ENCODE results near the gene NFX1.

Gene NFX1

DNA sequence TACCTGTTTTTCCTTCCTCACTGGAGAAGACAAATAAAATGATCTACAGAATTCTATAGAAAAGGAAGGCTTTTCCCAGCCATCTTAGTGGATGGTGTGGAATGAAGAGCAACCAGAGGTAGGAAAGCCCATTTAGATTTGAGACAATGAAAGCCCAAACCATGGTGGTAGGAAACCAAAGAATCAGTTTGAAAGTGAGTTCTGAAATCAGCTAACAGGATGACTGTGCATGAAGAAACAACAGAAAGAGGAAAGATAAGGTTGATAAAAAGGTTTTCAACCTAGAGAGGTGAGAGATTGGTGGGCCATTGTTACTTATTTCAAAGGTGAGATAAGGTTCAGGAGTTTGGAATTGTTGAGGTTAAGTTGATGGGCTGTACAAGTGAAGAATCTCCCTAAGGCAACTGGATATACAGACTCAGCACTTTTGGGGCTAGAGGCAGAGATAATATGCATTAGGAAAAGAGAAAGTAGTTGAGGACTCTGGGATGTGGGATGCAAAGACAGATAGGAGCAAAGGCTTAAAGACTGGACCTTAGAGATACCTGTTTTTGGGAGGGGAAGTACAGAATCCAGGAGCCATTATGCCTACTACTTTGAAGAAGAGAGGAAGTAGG is 23.1 kb upstream of the NFX1 start:
- no peak for DNase-seq

DNA sequence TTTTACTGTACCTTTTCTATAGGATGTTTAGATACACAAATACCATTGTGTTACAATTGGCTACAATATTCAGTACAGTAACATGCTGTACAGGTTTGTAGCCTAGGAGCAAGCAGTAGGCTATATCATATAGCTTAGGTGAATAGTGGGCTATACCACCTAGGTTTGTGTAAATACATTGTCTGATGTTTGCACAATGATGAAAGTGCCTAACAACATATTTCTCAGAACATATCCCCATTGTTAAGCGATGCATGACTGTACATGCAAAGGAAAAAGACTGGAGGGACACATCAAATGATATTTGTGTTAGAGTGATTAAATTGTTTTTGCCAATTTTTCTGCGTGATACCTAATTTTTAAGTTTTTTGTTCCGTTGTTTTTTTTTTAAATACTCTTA is 20.2 kb upstream of the NFX1 start:
- no peak for DNase-seq

GRCh38 chr9:33272061-33272460 is 18.3 kb upstream of the NFX1 start:
- no peak for DNase-seq

DNA sequence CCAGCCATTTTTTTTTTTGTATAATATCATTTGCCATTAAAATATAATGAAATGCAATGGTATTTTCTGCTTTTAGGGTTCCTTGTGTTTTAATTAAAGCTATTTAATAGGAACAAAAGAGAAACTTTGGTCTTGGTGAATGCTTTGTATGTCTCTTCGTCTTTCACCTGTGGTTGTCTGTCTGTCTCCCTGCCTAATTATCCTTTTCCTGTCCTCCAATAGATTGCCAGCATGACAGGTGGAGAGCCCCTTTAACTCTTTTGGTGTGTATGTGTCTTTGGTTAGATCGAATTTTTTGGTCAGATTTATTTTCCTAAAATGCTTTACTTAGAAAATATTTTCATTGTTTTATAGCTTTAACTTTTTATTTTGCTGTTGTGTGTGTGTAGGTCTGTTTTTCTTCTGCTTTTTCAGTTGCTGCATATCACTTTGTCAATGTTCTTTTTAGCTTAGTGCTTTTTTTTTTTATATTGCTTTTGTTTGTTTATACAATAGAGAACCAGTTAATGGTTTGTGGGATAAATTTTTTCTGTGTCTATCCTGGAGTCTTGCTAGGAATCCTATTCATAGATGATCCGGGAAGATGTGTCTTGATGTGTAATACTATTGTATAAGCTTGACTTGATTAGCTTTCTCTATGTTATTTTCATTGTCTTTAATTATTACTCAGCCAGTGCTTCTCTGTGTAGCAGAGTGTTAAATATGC is 16.9 kb upstream of the NFX1 start:
- no peak for DNase-seq

DNA sequence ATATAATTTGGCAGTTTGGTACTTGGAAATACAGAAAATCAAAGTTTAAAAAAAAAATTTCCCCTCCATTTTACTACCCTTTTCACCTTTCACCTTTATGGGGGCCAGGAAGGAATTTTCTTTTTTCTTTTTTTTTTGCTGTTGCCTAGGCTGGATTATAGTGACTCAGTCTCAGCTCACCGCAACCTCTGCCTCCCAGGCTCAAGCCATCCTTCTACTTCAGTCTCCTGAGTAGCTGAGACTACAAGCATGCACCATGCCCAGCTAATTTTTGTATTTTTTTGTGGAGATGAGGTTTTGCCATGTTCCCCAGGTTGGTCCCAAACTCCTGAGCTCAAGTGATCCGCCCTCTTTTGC is 16.4 kb upstream of the NFX1 start:
- DNase-seq = no peak

DNA sequence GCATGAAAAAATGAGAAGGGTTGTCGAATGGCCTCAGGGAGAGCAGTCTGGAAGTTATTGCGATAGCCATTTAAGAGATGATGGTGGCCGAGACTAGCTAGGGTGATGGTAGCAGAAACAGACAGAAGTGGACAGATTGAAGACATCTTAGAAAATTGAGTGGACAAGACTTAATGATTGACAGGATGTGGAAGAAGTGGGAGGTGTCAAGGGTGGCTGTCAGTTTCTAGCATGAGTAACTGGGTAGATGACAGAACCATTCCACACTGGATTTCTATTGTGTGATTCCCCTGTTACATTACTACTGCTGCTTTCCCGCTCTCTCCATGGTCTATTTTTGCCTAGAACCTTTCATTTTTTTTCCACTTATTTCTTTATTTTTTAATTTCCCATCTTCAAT is 12.8 kb upstream of the NFX1 start:
- no peak for DNase-seq

DNA sequence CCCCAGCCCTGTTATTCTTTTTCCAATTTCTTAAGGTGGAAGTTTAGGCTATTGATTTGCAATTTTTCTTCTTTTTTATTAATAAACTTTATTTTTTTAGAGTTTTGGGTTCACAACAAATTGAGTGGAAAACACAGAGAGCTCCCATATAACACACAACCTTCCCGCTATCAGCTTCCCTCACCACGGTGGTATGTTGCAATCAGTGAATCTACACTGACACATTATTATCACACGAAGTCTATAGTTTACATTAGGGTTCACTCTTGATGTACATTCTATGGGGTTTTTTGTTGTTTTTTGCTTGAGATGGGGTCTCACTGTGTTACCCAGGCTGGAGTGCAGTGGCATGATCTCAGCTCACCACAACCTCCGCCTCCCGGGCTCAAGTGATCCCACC is 4.8 kb upstream of the NFX1 start:
- DNase-seq = no peak

GRCh38 chr9:33287087-33287490 is 3.2 kb upstream of the NFX1 start:
- peak in 1 of 2 experiments; percentile 50 for DNase-seq

DNA sequence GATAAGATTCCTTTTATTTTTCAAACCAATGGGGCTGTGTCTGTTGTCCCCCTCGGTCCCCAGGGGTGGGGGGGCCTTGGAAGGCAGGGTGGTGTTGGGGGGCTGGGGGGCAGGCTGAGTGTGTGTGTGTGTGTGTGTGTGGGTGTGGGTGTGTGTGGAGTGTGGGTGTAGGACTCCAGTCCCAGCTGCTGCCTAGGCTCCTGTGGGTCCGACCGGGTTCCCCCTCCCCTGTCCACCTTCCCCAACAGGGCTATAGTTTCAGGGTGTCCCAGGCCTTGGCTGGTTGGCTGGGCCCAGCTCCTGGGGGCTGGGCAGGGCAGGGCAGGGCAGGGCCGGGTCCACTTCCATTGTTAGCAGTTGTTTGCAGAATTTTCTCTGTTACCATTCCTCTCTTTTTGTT is 2.1 kb upstream of the NFX1 start:
- DNase-seq = no peak

DNA sequence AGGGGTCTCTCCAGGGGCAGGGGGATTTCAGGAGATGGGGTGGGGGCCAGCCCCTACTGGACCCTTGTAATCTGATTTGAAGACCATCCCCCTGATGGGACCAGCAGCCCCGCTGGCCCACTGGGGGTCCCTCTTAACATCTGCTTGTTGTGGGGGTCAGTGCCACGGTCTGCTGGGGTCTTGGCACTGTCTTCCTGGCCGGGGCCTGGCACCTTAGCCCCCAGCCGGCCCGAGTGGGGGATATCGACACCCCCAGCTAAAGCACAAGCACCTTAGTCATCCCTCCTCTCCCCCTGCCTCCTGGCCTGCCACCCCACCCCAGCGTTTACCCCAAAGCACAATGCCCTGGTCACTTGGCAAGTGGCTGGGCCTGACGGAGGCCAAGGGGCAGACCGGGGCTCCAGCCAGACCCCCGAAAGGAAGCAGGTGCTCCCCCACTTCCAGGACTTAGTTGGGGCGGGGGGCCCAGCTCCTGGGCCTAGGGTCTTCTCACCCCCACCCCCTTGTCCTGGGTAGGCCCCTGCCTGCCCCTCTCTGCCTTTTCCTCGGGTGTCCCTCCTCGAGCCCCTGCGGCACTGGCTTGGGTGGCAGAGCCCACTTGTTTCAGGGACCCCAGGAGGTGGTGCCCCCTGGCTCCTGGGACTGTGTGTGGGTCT is 1.4 kb upstream of the NFX1 start:
- DNase-seq = no peak

GRCh38 chr9:33289496-33289895 is 820 bp upstream of the NFX1 start:
- DNase-seq = peak; percentile 43 to 51

- DNase-seq = no peak
These were observed 425 bp upstream of the NFX1 start for GRCh38 chr9:33289936-33290246.

DNA sequence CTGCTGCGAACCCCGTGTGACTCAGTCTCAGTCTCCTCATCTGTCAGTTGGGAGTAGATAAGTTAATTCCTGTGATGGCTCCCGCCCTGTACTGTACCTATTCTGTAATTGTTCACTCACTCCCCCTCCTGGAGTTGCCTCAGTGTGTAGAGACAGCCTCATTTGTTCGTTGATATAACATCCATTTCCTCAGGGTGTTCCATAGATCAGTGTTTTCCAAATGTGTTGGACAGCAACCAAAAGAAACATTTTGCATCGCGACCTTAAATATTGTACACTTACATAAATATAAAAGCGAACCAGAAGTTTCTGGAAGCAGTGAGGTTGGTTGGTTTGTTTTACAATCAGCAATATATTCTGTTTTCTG is 698 bp downstream of the NFX1 start:
- DNase-seq = no peak

DNA sequence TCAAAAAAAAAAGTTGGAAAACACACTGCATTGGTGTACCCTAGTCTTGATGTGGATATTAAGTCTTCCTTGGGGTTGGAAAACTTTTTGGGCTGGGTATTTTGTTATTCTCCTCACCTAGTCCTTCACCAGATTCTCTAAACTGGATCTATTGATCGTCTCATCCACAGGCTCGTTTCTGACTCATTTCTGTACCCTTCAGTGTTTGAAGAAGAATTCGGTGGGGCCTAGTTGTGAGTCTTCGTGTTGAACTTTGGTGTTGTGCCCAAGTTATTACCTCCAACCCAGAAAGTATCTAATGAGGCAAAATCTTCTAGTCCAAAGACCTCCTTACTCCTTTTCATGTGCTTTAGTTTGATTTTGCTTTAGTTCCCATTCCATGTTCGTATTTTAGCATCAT is 1.6 kb downstream of the NFX1 start:
- DNase-seq = no peak

DNA sequence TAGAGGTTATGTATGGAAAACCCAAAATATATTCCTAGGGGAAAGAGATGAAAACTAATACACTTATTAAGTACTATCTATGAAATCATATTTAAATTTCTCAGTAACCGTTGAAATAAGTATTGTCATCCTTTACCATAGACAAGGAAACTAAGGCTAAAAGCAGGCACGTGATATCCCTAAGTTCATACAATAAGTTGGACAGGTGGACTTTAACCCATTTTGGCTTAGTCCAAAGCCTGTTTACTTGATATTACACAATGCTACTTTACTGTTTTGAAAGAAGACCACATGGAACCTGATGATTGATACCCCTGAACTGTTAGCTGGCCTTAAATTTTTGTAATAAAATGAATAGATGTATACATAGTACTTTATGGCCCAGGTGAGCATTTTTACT is 3.5 kb downstream of the NFX1 start:
- no peak for DNase-seq

GRCh38 chr9:33294670-33295432 is 4.5 kb downstream of the NFX1 start:
- DNase-seq = no peak

DNA sequence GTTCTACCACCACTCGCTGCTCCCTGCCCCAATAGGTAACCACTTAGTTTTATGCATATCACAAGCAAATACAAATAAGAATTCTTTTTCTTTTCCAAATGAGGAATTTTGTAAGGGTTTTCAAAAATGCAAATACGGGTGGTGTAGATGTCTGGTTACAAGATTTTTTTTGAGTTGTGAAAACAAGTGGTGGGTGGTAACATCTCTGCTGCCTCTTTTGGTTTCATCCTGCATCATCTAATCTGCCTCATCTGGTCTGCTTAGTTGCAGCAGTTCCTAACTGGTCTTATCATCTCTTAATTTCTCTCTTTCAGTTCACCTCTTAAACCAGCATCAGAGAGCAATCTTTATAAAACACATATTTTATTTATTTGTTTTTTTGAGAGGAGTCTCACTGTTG is 5.3 kb downstream of the NFX1 start:
- no peak for DNase-seq

- no peak for DNase-seq
These were observed 7.1 kb downstream of the NFX1 start for GRCh38 chr9:33297432-33297831.

GRCh38 chr9:33300546-33300945 is 10.2 kb downstream of the NFX1 start:
- DNase-seq = no peak

GRCh38 chr9:33304362-33304761 is 14.0 kb downstream of the NFX1 start:
- DNase-seq = no peak

DNA sequence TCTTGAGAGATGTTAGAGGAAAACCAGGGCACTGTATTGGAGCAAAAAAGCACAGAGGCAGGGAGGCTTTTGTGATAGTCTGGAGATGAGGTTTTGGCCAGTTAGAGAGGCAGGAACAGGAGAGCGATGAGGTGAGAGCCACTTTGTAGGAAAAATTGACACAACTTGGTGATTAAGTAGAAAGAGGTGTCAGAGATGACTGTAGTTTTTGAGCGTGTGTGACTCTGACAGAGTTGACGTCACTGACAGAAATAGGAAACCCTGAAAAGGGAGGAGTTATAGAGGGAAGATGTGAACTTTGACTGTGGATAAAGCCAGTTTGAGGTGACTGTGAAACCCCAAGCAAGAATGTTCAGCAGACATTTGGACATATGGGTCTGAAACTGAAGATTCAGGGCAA is 15.7 kb downstream of the NFX1 start:
- DNase-seq = peak in 1 of 2 experiments; percentile 32

DNA sequence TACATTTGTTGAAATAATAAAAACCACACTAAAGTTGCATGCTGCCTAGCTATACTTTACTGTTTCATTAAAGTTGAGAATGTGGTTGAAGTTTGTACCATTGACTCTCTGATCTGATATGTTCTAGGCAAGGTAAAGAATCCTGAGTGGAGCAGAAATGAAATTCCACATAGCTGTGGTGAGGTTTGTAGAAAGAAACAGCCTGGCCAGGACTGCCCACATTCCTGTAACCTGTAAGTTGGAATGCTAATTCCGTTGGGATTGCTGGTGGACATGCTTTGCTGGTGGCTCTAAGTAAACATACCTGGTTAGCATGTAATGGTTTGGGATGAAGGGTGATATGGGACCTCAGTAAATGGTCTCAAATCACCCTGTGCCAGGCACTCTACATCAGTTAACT is 16.8 kb downstream of the NFX1 start:
- DNase-seq = no peak

- no peak for DNase-seq
These were observed 19.6 kb downstream of the NFX1 start for GRCh38 chr9:33309903-33310302.

- DNase-seq = no peak
These were observed 20.4 kb downstream of the NFX1 start for GRCh38 chr9:33310748-33311147.

All from activated CD4-positive, alpha-beta T cell treated with anti-CD3 and anti-CD28 coated beads, Interleukin-2, amount 50 U/mL, for 48 hours (primary cell).